ENCODE data around the gene WDR7.

The WDR7 gene

DNA sequence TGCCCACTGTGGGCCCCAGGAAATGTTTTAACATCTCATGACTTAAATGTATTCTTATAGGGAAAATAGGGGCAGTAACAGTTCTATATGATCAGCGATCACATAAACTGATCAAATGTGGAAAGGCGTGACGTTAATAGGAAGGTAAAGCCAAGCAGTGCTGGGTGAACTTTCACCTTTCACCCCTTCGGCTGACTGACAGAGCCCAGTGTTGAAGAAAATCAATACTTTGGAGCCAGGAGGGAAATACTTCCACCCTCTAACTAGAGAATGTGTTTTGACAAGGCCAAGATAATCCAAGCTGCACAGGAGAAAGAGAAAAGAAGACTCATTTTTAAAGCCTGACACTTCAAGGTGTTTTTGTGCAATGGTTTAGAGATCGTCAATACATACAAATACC, 379.3 kb downstream of the WDR7 start:
- WGBS, 2 experiments: 94 to 95% methylated on average over 4 to 5 of the region's 5 CpGs
- H3K36me3 ChIP-seq (ENCODE audit: control insufficient read depth, insufficient read depth, low read length): no peaks in the 10 kb centered on the region
- H3K27ac ChIP-seq (ENCODE audit: insufficient read depth, low read depth, low read length, poor library complexity, severe bottlenecking): no peak overlapping the region
- H3K4me1 ChIP-seq (ENCODE audit: control insufficient read depth, insufficient read depth, low read length): no peaks in the 10 kb centered on the region
- no peaks in the 10 kb centered on the region for H3K9me3 ChIP-seq (ENCODE audit: control insufficient read depth, low read length)
- no peak overlapping the region for H3K4me3 ChIP-seq (ENCODE audit: insufficient read depth, low read depth, low read length)
- no peaks in the 10 kb centered on the region for H3K27me3 ChIP-seq (ENCODE audit: control insufficient read depth, insufficient read depth, low read length, poor library complexity, severe bottlenecking)

DNA sequence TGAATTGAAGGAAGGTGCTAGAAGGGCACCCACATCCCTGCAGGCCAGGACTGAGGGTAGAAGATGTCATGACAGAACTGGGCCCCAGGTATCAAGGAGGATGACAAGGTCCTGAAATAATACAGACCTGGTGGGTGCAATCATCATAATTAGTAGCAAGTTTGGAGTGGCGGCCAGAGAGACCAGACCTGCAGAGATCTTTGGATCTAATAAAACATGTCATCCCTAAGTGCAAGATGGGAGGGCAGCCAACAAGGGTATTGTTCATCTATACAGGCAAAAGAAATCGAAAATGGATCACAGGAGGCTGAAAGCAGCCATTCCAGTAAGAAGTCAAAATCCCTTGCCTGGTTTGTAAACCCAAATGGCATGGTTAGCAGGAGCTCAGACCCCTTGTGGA, 384.4 kb downstream of the WDR7 start:
- Histone ChIP-seq H3K4me3 (ENCODE audit: insufficient read depth, low read depth, low read length) (no peak overlapping the region), H3K27ac (ENCODE audit: insufficient read depth, low read depth, low read length, poor library complexity, severe bottlenecking) (no peak overlapping the region), H3K36me3 (ENCODE audit: control insufficient read depth, insufficient read depth, low read length) (no peaks in the 10 kb centered on the region), H3K4me1 (ENCODE audit: control insufficient read depth, insufficient read depth, low read length) (no peaks in the 10 kb centered on the region), H3K27me3 (ENCODE audit: control insufficient read depth, insufficient read depth, low read length, poor library complexity, severe bottlenecking) (no peaks in the 10 kb centered on the region), H3K9me3 (ENCODE audit: control insufficient read depth, low read length) (no peaks in the 10 kb centered on the region)
- 91 to 94% methylated on average over 2 of the region's 2 CpGs for WGBS, 2 experiments

DNA sequence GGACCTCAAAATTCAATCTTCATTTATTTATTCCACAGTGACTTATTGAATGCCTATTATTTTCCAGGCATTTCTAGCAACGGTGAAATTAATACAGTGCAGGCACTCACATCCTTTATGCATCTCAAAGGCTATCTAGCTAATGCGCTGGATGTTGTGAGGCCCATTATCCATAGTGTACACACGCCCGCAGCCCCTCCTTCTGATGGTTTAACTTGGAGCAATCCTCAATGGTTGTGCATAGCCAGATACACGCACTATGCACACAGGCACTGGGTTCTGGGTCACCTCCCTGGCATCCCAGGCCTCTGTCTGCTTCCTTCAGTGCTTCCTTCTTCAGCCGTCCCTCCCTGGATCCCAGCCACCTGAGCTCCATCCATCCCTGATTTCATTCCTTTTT, 387.2 kb downstream of the WDR7 start:
- H3K27me3 ChIP-seq (ENCODE audit: control insufficient read depth, insufficient read depth, low read length, poor library complexity, severe bottlenecking): no peaks in the 10 kb centered on the region
- no peaks in the 10 kb centered on the region for H3K9me3 ChIP-seq (ENCODE audit: control insufficient read depth, low read length)

DNA sequence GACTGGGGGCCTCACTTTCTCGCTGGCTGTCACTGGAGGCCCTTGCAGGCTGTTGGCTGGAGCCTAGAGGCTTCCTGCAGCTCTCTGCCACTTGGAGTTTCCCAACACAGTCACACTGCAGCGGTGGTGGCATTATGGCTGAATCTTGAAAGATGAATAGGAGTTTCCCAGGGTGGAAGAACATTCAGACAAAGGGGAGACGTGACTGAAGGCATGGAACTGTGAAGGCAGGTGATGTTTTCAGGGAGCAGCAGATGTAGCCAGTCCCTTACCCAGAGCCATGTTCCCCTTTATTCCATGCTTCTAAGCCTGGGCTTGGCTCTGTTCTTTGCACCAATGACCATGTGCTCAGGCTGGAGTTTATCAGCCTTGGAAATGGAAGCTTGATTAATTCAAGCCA, 389.0 kb downstream of the WDR7 start:
- Histone ChIP-seq H3K4me3 (ENCODE audit: insufficient read depth, low read depth, low read length) (no peak overlapping the region), H3K27ac (ENCODE audit: insufficient read depth, low read depth, low read length, poor library complexity, severe bottlenecking) (no peak overlapping the region), H3K36me3 (ENCODE audit: control insufficient read depth, insufficient read depth, low read length) (no peaks in the 10 kb centered on the region), H3K4me1 (ENCODE audit: control insufficient read depth, insufficient read depth, low read length) (no peaks in the 10 kb centered on the region), H3K9me3 (ENCODE audit: control insufficient read depth, low read length) (no peaks in the 10 kb centered on the region), H3K27me3 (ENCODE audit: control insufficient read depth, insufficient read depth, low read length, poor library complexity, severe bottlenecking) (no peaks in the 10 kb centered on the region)
- WGBS, 2 experiments: 50 to 72% methylated on average over 2 to 3 of the region's 3 CpGs

More for the DNA sequence above, 387.2 kb downstream of the WDR7 start:
- Histone ChIP-seq H3K4me3 (ENCODE audit: insufficient read depth, low read depth, low read length) (no peak overlapping the region), H3K36me3 (ENCODE audit: control insufficient read depth, insufficient read depth, low read length) (no peaks in the 10 kb centered on the region), H3K4me1 (ENCODE audit: control insufficient read depth, insufficient read depth, low read length) (no peaks in the 10 kb centered on the region), H3K27ac (ENCODE audit: insufficient read depth, low read depth, low read length, poor library complexity, severe bottlenecking) (no peak overlapping the region)
- 77 to 78% methylated on average over 6 of the region's 6 CpGs for WGBS, 2 experiments

DNA sequence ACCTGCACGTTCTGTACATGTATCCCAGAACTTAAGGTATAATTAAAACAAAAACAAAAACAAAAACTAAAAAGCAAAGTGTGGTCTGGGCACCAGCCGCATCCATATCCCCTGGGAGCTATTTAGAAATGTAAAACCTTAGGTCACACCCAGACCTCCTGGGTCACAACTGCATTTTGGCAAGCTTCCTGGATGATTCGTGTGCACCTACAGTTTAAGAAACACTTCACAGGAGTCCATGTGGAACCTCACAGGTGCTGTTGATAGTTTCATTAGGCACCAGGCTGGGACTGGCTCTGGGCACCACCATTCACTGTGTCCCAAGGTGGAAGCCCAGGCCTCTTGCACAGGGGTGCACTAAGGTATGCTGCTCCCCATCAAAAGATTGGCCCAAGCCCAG, 392.1 kb downstream of the WDR7 start:
- Histone ChIP-seq H3K4me1 (ENCODE audit: control insufficient read depth, insufficient read depth, low read length) (no peaks in the 10 kb centered on the region), H3K27ac (ENCODE audit: insufficient read depth, low read depth, low read length, poor library complexity, severe bottlenecking) (no peak overlapping the region), H3K4me3 (ENCODE audit: insufficient read depth, low read depth, low read length) (no peak overlapping the region), H3K36me3 (ENCODE audit: control insufficient read depth, insufficient read depth, low read length) (no peaks in the 10 kb centered on the region), H3K27me3 (ENCODE audit: control insufficient read depth, insufficient read depth, low read length, poor library complexity, severe bottlenecking) (no peaks in the 10 kb centered on the region), H3K9me3 (ENCODE audit: control insufficient read depth, low read length) (no peaks in the 10 kb centered on the region)
- 93 to 95% methylated on average over 3 of the region's 3 CpGs for WGBS, 2 experiments

DNA sequence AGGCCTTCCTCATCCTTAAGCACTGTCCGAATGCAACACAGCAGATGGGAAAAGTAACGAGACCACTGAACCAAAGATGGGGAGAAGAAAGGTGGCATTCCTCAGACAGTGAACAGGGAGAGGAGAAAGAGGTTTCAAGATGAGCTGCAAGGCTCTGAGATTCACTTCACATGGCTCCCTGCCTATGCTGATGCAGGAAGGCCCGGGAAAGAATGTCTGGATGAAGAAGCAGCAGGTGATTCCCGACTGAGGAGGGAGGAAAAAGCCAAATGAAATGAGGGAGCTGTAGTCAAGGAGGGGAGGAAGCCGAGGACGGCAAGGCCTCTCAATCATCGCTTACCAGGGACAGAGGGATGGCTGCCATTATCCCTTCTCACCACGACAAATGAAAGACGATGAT, 397.2 kb downstream of the WDR7 start:
- H3K4me1 ChIP-seq (ENCODE audit: control insufficient read depth, insufficient read depth, low read length): peaks cover 9% of the 10 kb centered on the region
- no peak overlapping the region for H3K4me3 ChIP-seq (ENCODE audit: insufficient read depth, low read depth, low read length)
- WGBS, 2 experiments: 66% methylated on average over 9 of the region's 9 CpGs
- no peaks in the 10 kb centered on the region for H3K36me3 ChIP-seq (ENCODE audit: control insufficient read depth, insufficient read depth, low read length)
- no peaks in the 10 kb centered on the region for H3K27me3 ChIP-seq (ENCODE audit: control insufficient read depth, insufficient read depth, low read length, poor library complexity, severe bottlenecking)
- no peak overlapping the region for H3K27ac ChIP-seq (ENCODE audit: insufficient read depth, low read depth, low read length, poor library complexity, severe bottlenecking)
- H3K9me3 ChIP-seq (ENCODE audit: control insufficient read depth, low read length): no peaks in the 10 kb centered on the region

DNA sequence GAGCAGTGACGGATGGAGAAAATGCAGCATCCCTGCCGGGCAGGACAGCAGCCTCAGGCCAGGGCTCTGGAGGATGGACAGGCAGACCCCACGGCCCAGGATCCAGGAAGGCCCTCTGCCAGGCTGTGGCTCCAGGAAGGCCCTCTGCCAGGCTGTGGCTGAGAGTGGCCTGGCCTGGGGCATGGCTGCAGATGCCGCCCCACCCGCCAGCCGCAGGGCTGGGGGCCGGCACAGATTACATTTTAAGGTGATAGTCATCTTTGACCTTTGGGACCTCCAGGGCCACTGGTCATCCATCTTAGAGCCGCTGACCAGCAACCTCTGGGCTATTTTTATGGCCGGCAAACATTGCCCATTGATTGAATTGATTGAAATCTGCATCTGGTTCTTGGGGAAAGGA, 397.7 kb downstream of the WDR7 start:
- no peak overlapping the region for H3K27ac ChIP-seq (ENCODE audit: insufficient read depth, low read depth, low read length, poor library complexity, severe bottlenecking)
- 74 to 78% methylated on average over 9 of the region's 9 CpGs for WGBS, 2 experiments

DNA sequence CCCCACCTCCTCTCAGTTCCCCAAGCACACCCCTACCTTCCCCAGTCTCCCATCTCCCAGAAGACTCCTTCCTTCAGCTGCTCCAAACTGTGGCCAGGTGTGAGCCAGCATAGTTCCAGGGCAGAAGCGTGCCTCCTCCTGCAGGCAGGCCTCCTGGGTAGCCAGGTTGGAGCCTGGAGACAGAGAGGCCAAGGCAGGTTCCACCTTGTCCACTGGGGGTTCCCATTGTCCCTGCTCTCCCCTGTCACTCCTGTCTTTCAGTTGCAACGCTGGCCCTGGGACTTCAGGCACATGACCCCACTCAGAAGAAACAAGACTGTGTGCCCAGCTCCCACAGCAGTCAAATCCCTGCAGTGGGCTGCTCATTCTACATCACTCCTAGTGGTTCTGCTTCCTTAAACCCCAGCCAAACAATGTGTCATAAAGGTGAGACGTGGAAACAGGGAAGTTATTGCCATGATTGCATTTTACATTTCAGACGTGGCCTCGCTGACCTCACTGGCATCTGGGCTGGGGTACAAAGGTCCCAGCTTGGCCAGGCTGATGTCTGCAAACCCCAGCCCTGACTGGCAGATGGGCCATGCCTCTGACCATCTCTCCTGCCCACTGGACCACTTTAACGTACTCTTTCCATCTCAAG, 399.3 kb downstream of the WDR7 start:
- Histone ChIP-seq H3K27ac (ENCODE audit: insufficient read depth, low read depth, low read length, poor library complexity, severe bottlenecking) (no peak overlapping the region), H3K27me3 (ENCODE audit: control insufficient read depth, insufficient read depth, low read length, poor library complexity, severe bottlenecking) (no peaks in the 10 kb centered on the region), H3K9me3 (ENCODE audit: control insufficient read depth, low read length) (no peaks in the 10 kb centered on the region), H3K4me3 (ENCODE audit: insufficient read depth, low read depth, low read length) (no peak overlapping the region), H3K4me1 (ENCODE audit: control insufficient read depth, insufficient read depth, low read length) (peaks cover 9% of the 10 kb centered on the region), H3K36me3 (ENCODE audit: control insufficient read depth, insufficient read depth, low read length) (no peaks in the 10 kb centered on the region)
- 93% methylated on average over 6 of the region's 6 CpGs for WGBS, 2 experiments

More for the DNA sequence above, 397.7 kb downstream of the WDR7 start:
- no peaks in the 10 kb centered on the region for H3K27me3 ChIP-seq (ENCODE audit: control insufficient read depth, insufficient read depth, low read length, poor library complexity, severe bottlenecking)
- no peaks in the 10 kb centered on the region for H3K36me3 ChIP-seq (ENCODE audit: control insufficient read depth, insufficient read depth, low read length)
- H3K9me3 ChIP-seq (ENCODE audit: control insufficient read depth, low read length): no peaks in the 10 kb centered on the region
- no peak overlapping the region for H3K4me3 ChIP-seq (ENCODE audit: insufficient read depth, low read depth, low read length)
- H3K4me1 ChIP-seq (ENCODE audit: control insufficient read depth, insufficient read depth, low read length): peaks cover 9% of the 10 kb centered on the region

DNA sequence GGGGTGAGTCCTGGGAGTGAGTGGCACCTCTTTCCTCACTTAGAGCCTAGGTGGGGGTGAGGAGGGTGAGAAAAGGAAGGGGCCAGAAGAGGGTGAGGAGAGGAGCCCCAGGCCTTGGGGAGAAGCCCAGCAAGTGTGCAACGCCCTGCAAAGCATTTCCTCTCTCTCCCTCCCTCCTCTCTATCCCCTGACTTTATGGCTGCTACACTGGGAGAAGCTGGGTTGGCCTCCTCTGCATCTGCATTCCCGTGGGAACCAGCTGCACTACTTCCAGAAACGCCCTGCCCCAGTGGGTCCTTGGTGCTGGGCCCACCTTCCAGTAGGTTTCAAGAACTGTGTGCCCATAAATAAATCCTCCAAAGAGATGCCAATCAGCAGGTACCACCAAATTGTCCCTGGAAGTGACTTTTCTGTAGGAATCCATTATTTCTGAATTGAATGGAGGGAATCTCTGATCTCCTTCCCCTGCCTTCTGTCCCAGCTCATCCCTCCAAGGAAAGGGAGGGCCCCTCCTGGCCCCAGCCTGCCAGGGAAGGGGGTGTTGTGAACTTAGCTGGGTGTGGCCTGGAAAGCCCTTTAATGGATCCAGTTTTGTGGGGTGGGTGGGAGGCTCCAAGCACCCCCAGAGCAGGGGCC, 400.0 kb downstream of the WDR7 start:
- Histone ChIP-seq H3K4me1 (ENCODE audit: control insufficient read depth, insufficient read depth, low read length) (peaks cover 9% of the 10 kb centered on the region), H3K9me3 (ENCODE audit: control insufficient read depth, low read length) (no peaks in the 10 kb centered on the region), H3K27me3 (ENCODE audit: control insufficient read depth, insufficient read depth, low read length, poor library complexity, severe bottlenecking) (no peaks in the 10 kb centered on the region), H3K27ac (ENCODE audit: insufficient read depth, low read depth, low read length, poor library complexity, severe bottlenecking) (no peak overlapping the region), H3K36me3 (ENCODE audit: control insufficient read depth, insufficient read depth, low read length) (no peaks in the 10 kb centered on the region), H3K4me3 (ENCODE audit: insufficient read depth, low read depth, low read length) (no peak overlapping the region)
- WGBS, 2 experiments: 77 to 87% methylated on average over 3 of the region's 3 CpGs

DNA sequence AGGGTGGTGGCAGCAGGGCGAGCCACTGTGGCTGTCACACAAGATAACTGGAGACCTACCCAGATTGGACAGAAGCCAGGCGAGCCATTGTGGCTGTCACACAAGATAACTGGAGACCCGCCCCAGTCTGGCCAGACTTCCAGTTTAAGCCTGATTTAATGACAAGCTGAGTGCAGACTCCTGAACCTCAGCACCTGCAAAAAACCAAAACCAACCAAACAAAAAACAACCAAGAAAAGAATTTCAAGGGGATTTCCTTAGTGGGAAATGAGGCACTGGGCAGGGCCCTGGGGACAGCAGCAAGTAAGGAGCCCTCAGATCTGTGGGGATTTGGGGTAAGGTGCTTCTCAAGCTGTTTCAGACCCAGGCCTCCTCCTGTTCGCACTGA, 400.5 kb downstream of the WDR7 start:
- Histone ChIP-seq H3K27me3 (ENCODE audit: control insufficient read depth, insufficient read depth, low read length, poor library complexity, severe bottlenecking) (no peaks in the 10 kb centered on the region), H3K4me1 (ENCODE audit: control insufficient read depth, insufficient read depth, low read length) (peaks cover 9% of the 10 kb centered on the region), H3K9me3 (ENCODE audit: control insufficient read depth, low read length) (no peaks in the 10 kb centered on the region), H3K4me3 (ENCODE audit: insufficient read depth, low read depth, low read length) (no peak overlapping the region), H3K27ac (ENCODE audit: insufficient read depth, low read depth, low read length, poor library complexity, severe bottlenecking) (no peak overlapping the region), H3K36me3 (ENCODE audit: control insufficient read depth, insufficient read depth, low read length) (no peaks in the 10 kb centered on the region)
- WGBS, 2 experiments: 93 to 94% methylated on average over 4 of the region's 4 CpGs

Measured in ectodermal cell (in vitro differentiated cells).